ENCODE data around the gene HADH. TPM values are rescaled to one million over a fixed set of nuclear protein-coding genes. Genes with fewer than 3 reads are reported as not detected.

HADH gene
- total RNA-seq, 1 donor from 2014 or later, result 34.3 TPM

DNA sequence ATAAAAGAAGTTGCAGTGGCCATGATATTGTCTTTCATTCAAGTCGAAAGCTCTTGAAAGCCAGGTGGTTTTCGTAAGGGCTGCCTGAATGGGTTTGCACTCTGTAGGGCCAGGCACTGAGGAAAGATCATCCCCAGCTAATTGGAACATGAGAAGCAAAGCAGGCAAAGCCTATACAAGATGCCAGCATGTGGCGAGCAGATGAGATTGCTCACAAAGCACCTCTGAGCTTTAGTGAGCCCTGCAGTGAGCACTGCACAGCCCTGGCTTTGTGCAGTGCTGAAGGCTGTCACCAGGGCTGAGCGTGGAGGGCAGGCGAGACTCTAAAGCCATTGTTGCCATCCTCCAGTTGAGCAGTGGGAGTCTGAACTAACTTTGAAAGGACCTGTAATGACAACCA, 53.8 kb downstream of the HADH start:
- peaks cover 0 to 7% of the 10 kb centered on the region in 2 donors for H3K4me1 ChIP-seq
- no peak overlapping the region for H3K4me3 ChIP-seq
- intact Hi-C loops (cut with DNase I), result no loop called here
- H3K36me3 ChIP-seq, result no peaks in the 10 kb centered on the region
- no peaks in the 10 kb centered on the region for H3K9me3 ChIP-seq
- DNase-seq (ENCODE audit: low spot score in 2 of 2), result no peak
- no peaks in the 10 kb centered on the region for H3K27me3 ChIP-seq
- H3K27ac ChIP-seq, result no peak overlapping the region
- TF ChIP-seq, protein P1, sequence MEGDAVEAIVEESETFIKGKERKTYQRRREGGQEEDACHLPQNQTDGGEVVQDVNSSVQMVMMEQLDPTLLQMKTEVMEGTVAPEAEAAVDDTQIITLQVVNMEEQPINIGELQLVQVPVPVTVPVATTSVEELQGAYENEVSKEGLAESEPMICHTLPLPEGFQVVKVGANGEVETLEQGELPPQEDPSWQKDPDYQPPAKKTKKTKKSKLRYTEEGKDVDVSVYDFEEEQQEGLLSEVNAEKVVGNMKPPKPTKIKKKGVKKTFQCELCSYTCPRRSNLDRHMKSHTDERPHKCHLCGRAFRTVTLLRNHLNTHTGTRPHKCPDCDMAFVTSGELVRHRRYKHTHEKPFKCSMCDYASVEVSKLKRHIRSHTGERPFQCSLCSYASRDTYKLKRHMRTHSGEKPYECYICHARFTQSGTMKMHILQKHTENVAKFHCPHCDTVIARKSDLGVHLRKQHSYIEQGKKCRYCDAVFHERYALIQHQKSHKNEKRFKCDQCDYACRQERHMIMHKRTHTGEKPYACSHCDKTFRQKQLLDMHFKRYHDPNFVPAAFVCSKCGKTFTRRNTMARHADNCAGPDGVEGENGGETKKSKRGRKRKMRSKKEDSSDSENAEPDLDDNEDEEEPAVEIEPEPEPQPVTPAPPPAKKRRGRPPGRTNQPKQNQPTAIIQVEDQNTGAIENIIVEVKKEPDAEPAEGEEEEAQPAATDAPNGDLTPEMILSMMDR (IDR thresholded peaks at IDR 0.05), result no peak

DNA sequence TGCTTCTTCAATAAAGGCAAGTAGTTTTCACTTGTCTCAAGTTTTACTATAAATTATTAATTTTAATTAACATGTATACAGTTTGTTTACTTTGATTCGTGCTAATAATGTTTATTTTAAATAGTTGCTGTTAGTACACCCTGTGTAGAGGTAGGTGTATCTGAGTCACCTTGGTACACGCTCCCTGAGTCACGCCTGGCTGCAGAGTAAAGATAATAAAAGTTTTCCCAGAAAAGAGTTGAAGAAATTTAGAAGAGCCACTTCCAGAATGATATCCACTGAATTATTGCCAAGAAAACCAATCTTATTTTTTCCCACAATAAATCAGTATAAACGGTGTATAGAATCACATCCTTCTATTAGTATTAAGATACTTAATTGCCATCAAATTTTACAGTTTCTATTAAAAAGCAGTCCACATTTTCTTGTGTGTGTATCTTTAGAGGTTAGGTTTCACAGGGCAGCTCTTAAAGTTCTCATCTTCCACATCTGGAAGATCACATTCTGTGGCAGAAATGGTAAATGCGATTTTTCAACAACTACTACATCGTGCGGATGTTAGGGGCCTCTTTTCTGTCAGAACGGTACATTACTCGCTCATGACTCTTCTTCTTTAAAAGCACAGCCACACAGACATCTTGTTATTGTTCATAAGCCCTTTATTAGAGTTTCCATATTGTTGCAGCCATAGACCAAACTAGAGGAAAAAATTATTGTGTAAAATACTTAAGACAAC, 55.4 kb downstream of the HADH start:
- TF ChIP-seq, protein P1 (IDR thresholded peaks at IDR 0.05), result no peak
- no peaks in the 10 kb centered on the region for H3K36me3 ChIP-seq
- H3K4me3 ChIP-seq, result no peak overlapping the region
- intact Hi-C loops (cut with DNase I), result no loop called here
- no peak overlapping the region for H3K27ac ChIP-seq
- no peak for DNase-seq (ENCODE audit: low spot score in 2 of 2)
- no peaks in the 10 kb centered on the region for H3K27me3 ChIP-seq
- no peaks in the 10 kb centered on the region for H3K9me3 ChIP-seq
- peaks cover 0 to 7% of the 10 kb centered on the region in 2 donors for H3K4me1 ChIP-seq

DNA sequence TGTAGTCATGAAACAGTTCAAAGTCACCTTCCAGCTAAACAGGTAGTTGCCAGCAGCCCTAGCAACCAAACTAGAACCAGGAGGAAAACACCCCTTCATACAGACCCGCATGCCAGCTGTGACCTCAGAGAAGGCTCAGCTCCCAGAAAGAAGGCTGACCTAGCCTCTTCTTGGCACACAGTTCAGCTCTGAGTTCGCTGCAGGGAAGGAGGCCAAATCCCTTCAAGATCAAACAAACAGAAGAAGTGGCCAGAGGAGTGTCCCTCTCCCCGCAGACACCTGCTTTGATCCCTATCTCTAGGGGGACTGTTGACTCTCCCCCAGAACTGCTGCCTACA, 56.0 kb downstream of the HADH start:
- H3K27me3 ChIP-seq, result no peaks in the 10 kb centered on the region
- H3K4me3 ChIP-seq, result no peak overlapping the region
- TF ChIP-seq, protein P1 (IDR thresholded peaks at IDR 0.05), result no peak
- no peak for DNase-seq (ENCODE audit: low spot score in 2 of 2)
- no peaks in the 10 kb centered on the region for H3K36me3 ChIP-seq
- intact Hi-C loops (cut with DNase I), result no loop called here
- H3K4me1 ChIP-seq, result peaks cover 0 to 7% of the 10 kb centered on the region in 2 donors
- H3K27ac ChIP-seq, result no peak overlapping the region
- no peaks in the 10 kb centered on the region for H3K9me3 ChIP-seq

DNA sequence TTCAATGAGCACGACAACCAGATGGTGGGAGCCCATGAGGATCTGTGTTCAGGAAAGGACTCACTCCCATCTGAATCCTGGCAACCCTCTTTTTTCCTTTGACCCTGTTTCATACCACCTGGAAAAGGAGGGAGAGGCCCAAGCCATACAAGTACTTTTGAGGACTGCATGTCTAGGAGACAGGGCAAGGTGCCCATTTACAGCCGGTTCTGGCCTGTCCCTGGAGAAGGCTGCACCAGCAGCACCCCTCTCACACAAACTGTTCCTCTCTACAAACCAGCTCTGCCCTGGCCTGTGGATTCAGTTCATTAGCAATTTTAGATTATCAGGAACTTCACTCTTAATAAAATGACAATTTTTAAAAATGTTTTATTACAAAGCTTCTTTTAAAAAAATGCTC, 57.5 kb downstream of the HADH start:
- TF ChIP-seq, protein P1 (IDR thresholded peaks at IDR 0.05), result no peak
- intact Hi-C loops (cut with DNase I), result no loop called here
- Histone ChIP-seq H3K27me3 (no peaks in the 10 kb centered on the region), H3K9me3 (no peaks in the 10 kb centered on the region), H3K36me3 (no peaks in the 10 kb centered on the region), H3K4me3 (no peak overlapping the region), H3K4me1 (peaks cover 0 to 7% of the 10 kb centered on the region in 2 donors), H3K27ac (no peak overlapping the region)
- DNase-seq (ENCODE audit: low spot score in 2 of 2), result no peak

DNA sequence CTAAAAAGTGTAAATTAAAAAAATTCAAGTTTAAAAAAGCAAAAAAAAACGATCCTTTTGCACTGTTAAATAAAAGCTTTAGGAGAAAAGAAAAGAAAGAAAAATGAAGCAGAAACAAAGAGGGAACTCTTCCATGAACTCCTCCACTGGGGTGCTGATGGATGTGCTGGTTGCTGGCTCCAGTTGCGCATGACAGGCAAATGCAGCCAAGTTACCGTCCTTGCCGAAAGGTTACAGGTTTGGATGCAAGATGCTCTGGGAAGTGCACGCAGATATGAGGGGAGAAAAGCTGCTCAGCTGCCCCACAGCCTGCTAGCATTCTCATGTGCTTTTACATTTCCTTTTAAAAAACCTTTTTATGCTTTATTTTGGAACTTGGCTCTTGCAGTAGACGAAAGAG, 58.5 kb downstream of the HADH start:
- Histone ChIP-seq H3K36me3 (no peaks in the 10 kb centered on the region), H3K4me3 (no peak overlapping the region), H3K9me3 (no peaks in the 10 kb centered on the region), H3K4me1 (peaks cover 0 to 7% of the 10 kb centered on the region in 2 donors), H3K27me3 (no peaks in the 10 kb centered on the region), H3K27ac (no peak overlapping the region)
- no peak for DNase-seq (ENCODE audit: low spot score in 2 of 2)
- TF ChIP-seq, protein P1 (IDR thresholded peaks at IDR 0.05), result no peak
- intact Hi-C loops (cut with DNase I), result no loop called here

DNA sequence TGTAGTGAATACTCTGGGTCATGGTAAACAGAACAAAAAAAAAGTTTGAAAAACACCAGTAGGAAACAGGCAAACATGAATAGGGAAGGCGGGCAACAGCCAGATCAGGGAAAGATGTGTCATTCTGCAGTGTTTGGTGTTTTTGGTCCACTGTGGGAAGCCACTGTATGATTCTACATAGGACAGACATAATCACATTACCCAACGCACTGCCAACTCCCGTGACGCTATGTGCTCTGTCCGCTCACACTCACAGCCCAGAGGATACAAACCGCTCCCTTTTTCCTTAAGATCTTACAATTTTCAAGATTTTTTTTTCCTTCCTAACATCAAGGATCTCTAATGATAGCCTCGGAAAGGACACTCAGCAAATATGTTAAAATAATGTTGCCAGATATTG, 59.3 kb downstream of the HADH start:
- intact Hi-C loops (cut with DNase I), result no loop called here
- DNase-seq (ENCODE audit: low spot score in 2 of 2), result no peak
- Histone ChIP-seq H3K27me3 (no peaks in the 10 kb centered on the region), H3K36me3 (no peaks in the 10 kb centered on the region), H3K9me3 (no peaks in the 10 kb centered on the region), H3K27ac (no peak overlapping the region), H3K4me3 (no peak overlapping the region), H3K4me1 (peaks cover 0 to 7% of the 10 kb centered on the region in 2 donors)
- TF ChIP-seq, protein P1 (IDR thresholded peaks at IDR 0.05), result no peak

Measured in ascending aorta (tissue), 2 donors.